Panc1 (cell line): ENCODE measurements around the gene CTTNBP2. TPM values are rescaled to one million over a fixed set of nuclear protein-coding genes. Genes with fewer than 3 reads are reported as not detected.

Source experiments
- ATAC-seq: fragments of 200-7000 bp; cut with Tn5 transposase; 2 replicates; pipeline ENCODE4 v1.9.1; 2020; ENCODE audit warnings: mild to moderate bottlenecking, moderate library complexity
- BruUV-seq: library from RNA; stranded (reverse); fragments of 400-500 nt; replicated peaks from 2 replicates; lab custom pipeline; 2021; lab: Mats Ljungman, UMichigan
- CTCF ChIA-PET: fragments of 300-600 bp; sonication (Branson Sonifier 250); formaldehyde crosslinking; loops from one replicate; lab custom pipeline; 2022; ENCODE audit warnings: antibody characterized with exemption; lab: Charles Lee
- POLR2A ChIA-PET: fragments of 300-600 bp; sonication (Branson Sonifier 250); formaldehyde crosslinking; loops from one replicate; lab custom pipeline; 2022; ENCODE audit warnings: antibody characterized with exemption; lab: Charles Lee
- DNase-seq: peaks from one replicate; pipeline ENCODE4 v3.0.0-alpha.2; 2010; ENCODE audit warnings: low read depth, low spot score
- H3K27ac ChIP-seq: 2 replicates; pipeline ENCODE4 v1.5.1; 2011; ENCODE audit warnings: mild to moderate bottlenecking, low read length, inconsistent platforms
- H3K27me3 ChIP-seq: fragments of 200-500 bp; sonication (Bioruptor generic); 2 replicates; pipeline ENCODE4 v1.6.0; 2014; ENCODE audit warnings: low read length, inconsistent platforms; ENCODE audit not compliant: control insufficient read depth, insufficient read depth
- H3K36me3 ChIP-seq: fragments of 200-500 bp; sonication (Bioruptor generic); 2 replicates; pipeline ENCODE4 v1.5.1; 2014; ENCODE audit warnings: inconsistent platforms, mild to moderate bottlenecking, low read length, moderate library complexity; ENCODE audit not compliant: control insufficient read depth, insufficient read depth
- H3K4me1 ChIP-seq: 2 replicates; pipeline ENCODE4 v1.5.1; 2011; ENCODE audit warnings: inconsistent platforms, mild to moderate bottlenecking, low read length, moderate library complexity; ENCODE audit not compliant: control insufficient read depth, insufficient read depth
- H3K4me3 ChIP-seq, 2 experiments: 2 replicates each; pipeline ENCODE4 v1.5.1; 2011 to 2012; ENCODE audit warnings: low read depth in 2 of 2, low read length in 2 of 2, mild to moderate bottlenecking in 2 of 2, inconsistent platforms in 1 of 2, moderate library complexity in 1 of 2
- H3K9me3 ChIP-seq: fragments of 200-500 bp; sonication (Bioruptor generic); 2 replicates; pipeline ENCODE4 v1.5.1; 2014; ENCODE audit warnings: low read depth, mild to moderate bottlenecking, inconsistent platforms, low read length, moderate library complexity; ENCODE audit not compliant: control insufficient read depth, insufficient read depth
- CTCF ChIP-seq: fragments of 450-650 bp; IDR thresholded peaks from 2 replicates; pipeline ENCODE4 v1.5.1; 2017; ENCODE audit warnings: mild to moderate bottlenecking
- POLR2AphosphoS5 ChIP-seq: IDR thresholded peaks from 2 replicates; pipeline ENCODE4 v1.6.1; 2012; ENCODE audit warnings: mild to moderate bottlenecking, low read depth, low read length, moderate library complexity
- REST ChIP-seq, 2 experiments: IDR thresholded peaks; 2 replicates each; pipeline ENCODE4 v1.6.1; 2011 to 2012; ENCODE audit warnings: low read depth in 2 of 2, control low read depth in 1 of 2, low read length in 1 of 2, mild to moderate bottlenecking in 1 of 2, moderate library complexity in 1 of 2; ENCODE audit not compliant: insufficient read depth in 1 of 2
- SIN3A ChIP-seq: IDR thresholded peaks from 2 replicates; pipeline ENCODE4 v1.6.1; 2012; ENCODE audit warnings: low read depth, mild to moderate bottlenecking, low read length, moderate library complexity, borderline replicate concordance; ENCODE audit not compliant: insufficient read depth
- TCF7L2 ChIP-seq: IDR thresholded peaks from 2 replicates; pipeline ENCODE4 v1.6.1; 2011; ENCODE audit warnings: mild to moderate bottlenecking, low read depth, low read length, inconsistent platforms
- in situ Hi-C: cut with HindIII; loops from 2 replicates; pipeline ENCODE4 v1.10.0; 2016; ENCODE audit warnings: low sequenced_read_pairs, low pct_unique_long_range_greater_than_20kb
- intact Hi-C: fragments of 100-400 bp; cut with micrococcal nuclease; formaldehyde crosslinking; loops from one replicate; pipeline ENCODE4 v1.10.0; 2022; ENCODE audit not compliant: unreplicated experiment
- total RNA-seq: library from RNA; stranded (reverse); gene quantifications from one replicate; pipeline ENCODE4 v1.2.1, GENCODE V29; 2021; ENCODE audit not compliant: unreplicated experiment

Gene CTTNBP2
- total RNA-seq, 1 experiment from 2014 or later = 1.0 TPM

DNA sequence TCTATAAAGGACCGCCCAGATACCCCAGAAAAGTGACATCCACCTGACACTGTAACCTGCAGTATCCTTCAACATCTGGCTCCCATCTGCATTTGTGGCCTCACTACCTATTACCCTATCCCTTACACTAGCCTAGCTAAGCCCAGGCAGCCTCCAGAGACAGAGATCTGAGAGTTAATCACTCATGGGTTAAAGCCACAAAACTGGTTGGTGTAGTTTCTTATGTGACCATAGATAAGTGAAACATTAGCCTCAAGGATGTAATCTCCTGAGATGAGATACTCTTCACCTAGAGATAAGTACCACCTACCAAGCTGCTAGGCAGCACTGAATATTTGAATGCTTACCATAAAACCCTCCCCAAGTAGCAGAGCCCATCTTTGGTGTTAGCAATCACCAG, 35.4 kb downstream of the CTTNBP2 start:
- intact Hi-C loops = no loop called here
- Histone ChIP-seq H3K27ac (no peak overlapping the region), H3K4me3 (no peak overlapping the region), H3K9me3 (no peaks in the 10 kb centered on the region), H3K4me1 (no peaks in the 10 kb centered on the region), H3K27me3 (no peaks in the 10 kb centered on the region), H3K36me3 (no peaks in the 10 kb centered on the region)
- DNase-seq = no peak
- ChIA-PET CTCF (no interaction called here), POLR2A (no interaction called here)
- no TSS peak for BruUV-seq
- in situ Hi-C loops = no loop called here
- ATAC-seq = no peak
- TF ChIP-seq REST (IDR thresholded peaks at IDR 0.05; ENCODE audit: insufficient read depth in 1 of 2, low read depth in 2 of 2, low read length in 1 of 2) (no peak), TCF7L2 (no peak), CTCF (no peak), SIN3A (no peak), POLR2AphosphoS5 (no peak)

DNA sequence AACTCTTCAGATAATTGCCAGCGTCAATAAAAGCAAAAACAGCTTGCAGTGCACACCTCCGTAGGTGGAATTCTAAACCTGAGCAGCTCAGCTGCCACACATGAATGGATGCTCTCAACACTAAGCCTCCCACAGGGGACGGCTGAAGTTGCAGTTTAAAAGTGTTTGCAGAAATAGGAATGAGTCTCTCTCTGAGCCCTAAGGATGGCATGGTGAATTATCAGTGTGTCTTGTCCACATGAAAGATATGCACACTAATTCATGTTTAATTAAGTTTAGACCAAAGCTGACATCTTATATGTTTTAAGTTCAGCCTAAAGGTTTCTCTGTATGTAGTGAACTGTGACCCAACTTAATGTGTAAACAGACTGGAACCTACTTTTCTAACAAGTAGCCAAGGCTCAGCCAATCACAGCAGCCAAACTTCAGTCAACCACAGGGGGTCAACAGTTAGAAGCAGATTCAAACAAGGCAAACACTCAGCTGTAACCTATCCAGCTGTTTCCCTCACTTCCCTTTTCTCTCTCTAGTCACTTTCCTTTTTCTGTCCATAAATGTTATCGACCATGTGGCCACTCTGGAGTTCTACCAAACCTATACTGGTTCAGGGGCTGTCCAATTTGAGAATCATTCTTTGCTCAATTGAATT, 38.1 kb downstream of the CTTNBP2 start:
- in situ Hi-C loops = no loop called here
- Histone ChIP-seq H3K27ac (no peak overlapping the region), H3K27me3 (no peaks in the 10 kb centered on the region), H3K4me3 (no peak overlapping the region), H3K9me3 (no peaks in the 10 kb centered on the region), H3K4me1 (no peaks in the 10 kb centered on the region), H3K36me3 (no peaks in the 10 kb centered on the region)
- ChIA-PET CTCF (no interaction called here), POLR2A (no interaction called here)
- no peak for ATAC-seq
- no TSS peak for BruUV-seq
- no peak for DNase-seq
- intact Hi-C loops = no loop called here
- TF ChIP-seq TCF7L2 = no peak
- TF ChIP-seq CTCF = no peak
- TF ChIP-seq SIN3A = no peak
- no peak for TF ChIP-seq POLR2AphosphoS5
- TF ChIP-seq REST (IDR thresholded peaks at IDR 0.05; ENCODE audit: insufficient read depth in 1 of 2, low read depth in 2 of 2, low read length in 1 of 2) = no peak
